ENCODE results near the gene SALL3. TPM values are rescaled to one million over a fixed set of nuclear protein-coding genes. Genes with fewer than 3 reads are reported as not detected.

Gene SALL3
- total and polyA plus RNA-seq, 10 donors, result not detected

GRCh38 chr18:79019881-79020280 lies 40.3 kb downstream of the SALL3 start:
- TF ChIP-seq CTCF (IDR thresholded peaks at IDR 0.05 in 8 of 11, conservative IDR thresholded peaks at IDR 0.05 in 3 of 11) (no peak), POLR2AphosphoS5 (IDR thresholded peaks at IDR 0.05) (no peak), POLR2A (IDR thresholded peaks at IDR 0.05) (no peak)
- no peak for DNase-seq
- peaks cover 0 to 33% (median 0%) of the 10 kb centered on the region in 7 donors for H3K27me3 ChIP-seq (replicated peaks in 1 of 7)
- peaks cover 0 to 11% (median 0%) of the 10 kb centered on the region in 8 donors for H3K9me3 ChIP-seq
- H3K4me1 ChIP-seq, result no peaks in the 10 kb centered on the region
- intact Hi-C loops (cut with DNase I; ENCODE audit: low total_unique reads), result no loop called here
- 71 to 82% (median 79%) methylated on average over 7 of the region's 7 CpGs for WGBS, 5 donors
- H3K27ac ChIP-seq, result no peak overlapping the region
- no peak overlapping the region for H3K4me3 ChIP-seq
- H3K36me3 ChIP-seq, result no peaks in the 10 kb centered on the region

- Histone ChIP-seq H3K9me3 (peaks cover 0 to 25% (median 13%) of the 10 kb centered on the region in 8 donors), H3K27me3 (replicated peaks in 1 of 7) (peaks cover 0 to 26% (median 0%) of the 10 kb centered on the region in 7 donors), H3K36me3 (no peaks in the 10 kb centered on the region), H3K4me3 (no peak overlapping the region), H3K27ac (no peak overlapping the region), H3K4me1 (no peaks in the 10 kb centered on the region)
- DNase-seq, result no peak
- 92 to 97% (median 93%) methylated on average over 23 to 25 of the region's 25 CpGs for WGBS, 5 donors
- intact Hi-C loops (cut with DNase I; ENCODE audit: low total_unique reads), result no loop called here
- no peak for TF ChIP-seq CTCF (IDR thresholded peaks at IDR 0.05 in 8 of 11, conservative IDR thresholded peaks at IDR 0.05 in 3 of 11)
- no peak for TF ChIP-seq POLR2AphosphoS5 (IDR thresholded peaks at IDR 0.05)
- TF ChIP-seq POLR2A (IDR thresholded peaks at IDR 0.05), result no peak
Observed at GRCh38 chr18:79022603-79023002, 43.0 kb downstream of the SALL3 start.

- TF ChIP-seq POLR2A (IDR thresholded peaks at IDR 0.05) (no peak), CTCF (IDR thresholded peaks at IDR 0.05 in 8 of 11, conservative IDR thresholded peaks at IDR 0.05 in 3 of 11) (no peak), POLR2AphosphoS5 (IDR thresholded peaks at IDR 0.05) (no peak)
- Histone ChIP-seq H3K4me1 (no peaks in the 10 kb centered on the region), H3K27me3 (replicated peaks in 1 of 7) (peaks cover 0 to 5% (median 0%) of the 10 kb centered on the region in 7 donors), H3K27ac (no peak overlapping the region), H3K4me3 (no peak overlapping the region), H3K36me3 (no peaks in the 10 kb centered on the region), H3K9me3 (peaks cover 0 to 56% (median 34%) of the 10 kb centered on the region in 8 donors)
- DNase-seq, result no peak
- intact Hi-C loops (cut with DNase I; ENCODE audit: low total_unique reads), result no loop called here
- 34 to 43% (median 36%) methylated on average over 5 of the region's 5 CpGs for WGBS, 5 donors
Observed at GRCh38 chr18:79026491-79026890, 46.9 kb downstream of the SALL3 start.

- DNase-seq, result no peak
- no peaks in the 10 kb centered on the region for H3K27me3 ChIP-seq (replicated peaks in 1 of 7)
- no peak for TF ChIP-seq POLR2AphosphoS5 (IDR thresholded peaks at IDR 0.05)
- TF ChIP-seq POLR2A (IDR thresholded peaks at IDR 0.05), result no peak
- no peak for TF ChIP-seq CTCF (IDR thresholded peaks at IDR 0.05 in 8 of 11, conservative IDR thresholded peaks at IDR 0.05 in 3 of 11)
- no peaks in the 10 kb centered on the region for H3K4me1 ChIP-seq
- WGBS, 5 donors, result 82 to 92% (median 89%) methylated on average over 9 of the region's 9 CpGs
- H3K9me3 ChIP-seq, result peaks cover 0 to 46% (median 30%) of the 10 kb centered on the region in 8 donors
- no peak overlapping the region for H3K4me3 ChIP-seq
- no peaks in the 10 kb centered on the region for H3K36me3 ChIP-seq
- H3K27ac ChIP-seq, result no peak overlapping the region
- intact Hi-C loops (cut with DNase I; ENCODE audit: low total_unique reads), result no loop called here
Observed at GRCh38 chr18:79030680-79031079, 51.1 kb downstream of the SALL3 start.
